G401 (cell line): Measurements from ENCODE around the gene STX8. TPM values are rescaled to one million over a fixed set of nuclear protein-coding genes. Genes with fewer than 3 reads are reported as not detected.
"Not testable (repeated sequence)": the region's sequence is repeated elsewhere in the genome, so short reads cannot be mapped to it uniquely, and the experiment has no call there.

ENCODE experiments used
- DNase-seq: peaks from one replicate; pipeline ENCODE4 v3.0.0-alpha.2; 2015; ENCODE audit warnings: low spot score
- in situ Hi-C: cut with HindIII; loops from 2 replicates; pipeline ENCODE4 v1.10.0; 2016; ENCODE audit warnings: low sequenced_read_pairs, mixed read lengths
- total RNA-seq: library from RNA; depleted of rRNA; stranded (reverse); fragments of >200 nt; shearing (Covaris generic); gene quantifications from 2 replicates; pipeline ENCODE4 v1.2.3, GENCODE V29; 2014

STX8 gene
- total RNA-seq, 1 experiment from 2014 or later: 95.8 TPM

DNA sequence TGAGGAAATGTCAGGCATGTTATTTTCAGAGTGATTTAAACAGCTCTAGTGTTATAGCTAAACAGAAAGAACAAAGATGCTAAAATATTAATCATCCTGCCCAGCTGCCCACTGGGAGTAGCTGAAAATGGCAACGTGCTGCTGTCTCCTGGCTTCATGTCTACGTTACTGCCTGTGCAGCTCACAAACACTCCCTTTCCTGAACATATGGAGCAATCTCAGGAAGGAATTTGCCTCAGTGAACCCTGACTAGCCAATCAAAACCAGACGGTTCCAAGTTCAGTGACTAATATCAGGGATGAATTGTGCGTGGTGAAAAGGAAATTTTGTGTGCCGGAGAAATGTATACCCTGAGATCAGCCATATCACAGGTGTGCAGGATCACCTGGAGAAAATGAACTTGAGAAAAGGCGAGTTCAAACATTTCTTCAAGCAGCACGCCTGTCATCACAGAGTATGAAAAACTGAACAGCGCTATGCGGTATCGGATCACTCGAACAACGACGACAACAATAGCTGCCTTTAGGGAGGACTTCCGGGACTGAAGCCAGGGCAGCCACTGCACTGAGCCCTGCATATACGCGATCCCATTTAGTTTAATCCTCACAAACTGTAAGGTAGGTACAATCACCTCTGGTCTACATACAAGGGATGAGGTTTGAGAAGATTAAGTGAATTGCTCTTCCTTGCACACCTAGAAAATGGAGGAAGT, 110.3 kb downstream of the STX8 start:
- DNase-seq: peak; percentile 12
- in situ Hi-C loops: no loop called here

DNA sequence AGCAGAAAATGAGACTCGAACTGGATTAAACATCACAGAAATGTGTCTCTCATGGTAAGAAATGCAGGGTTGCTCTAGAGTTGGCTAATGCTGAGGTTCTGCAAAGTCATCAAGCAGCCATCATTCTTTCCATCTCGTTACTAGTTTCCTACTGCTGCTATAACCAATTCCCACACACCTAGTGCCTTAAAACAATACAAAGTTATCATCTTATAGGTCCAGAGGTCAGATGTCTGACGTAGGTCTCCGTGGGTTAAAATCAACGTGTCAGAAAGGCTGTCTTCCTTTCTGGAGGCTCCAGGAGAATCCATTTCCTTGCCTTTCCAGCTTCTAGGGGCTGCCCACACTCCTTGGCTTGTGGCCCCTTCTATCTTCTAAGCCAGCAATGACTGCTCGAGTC, 118.6 kb downstream of the STX8 start:
- DNase-seq: no peak
- in situ Hi-C loops: no loop called here

DNA sequence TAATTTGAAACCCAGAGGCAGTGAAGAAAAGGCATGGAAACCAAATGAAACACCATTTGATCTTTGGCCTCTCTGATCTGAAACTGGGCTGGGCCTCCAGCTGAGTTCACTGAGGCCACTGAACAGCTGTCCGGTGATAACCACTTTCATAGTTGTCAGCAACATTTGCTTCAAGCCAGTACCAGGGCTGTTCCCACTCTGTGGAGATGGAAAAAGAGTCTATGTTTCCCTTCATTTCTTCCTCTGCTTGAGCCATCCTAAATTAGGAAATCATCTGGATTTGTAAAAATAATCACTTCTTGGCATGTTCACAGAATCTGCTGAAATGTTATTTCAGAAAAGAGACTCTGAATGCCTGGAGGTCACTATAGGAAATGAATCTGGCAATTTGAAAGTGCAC, 119.3 kb downstream of the STX8 start:
- DNase-seq: no peak
- in situ Hi-C loops: no loop called here

DNA sequence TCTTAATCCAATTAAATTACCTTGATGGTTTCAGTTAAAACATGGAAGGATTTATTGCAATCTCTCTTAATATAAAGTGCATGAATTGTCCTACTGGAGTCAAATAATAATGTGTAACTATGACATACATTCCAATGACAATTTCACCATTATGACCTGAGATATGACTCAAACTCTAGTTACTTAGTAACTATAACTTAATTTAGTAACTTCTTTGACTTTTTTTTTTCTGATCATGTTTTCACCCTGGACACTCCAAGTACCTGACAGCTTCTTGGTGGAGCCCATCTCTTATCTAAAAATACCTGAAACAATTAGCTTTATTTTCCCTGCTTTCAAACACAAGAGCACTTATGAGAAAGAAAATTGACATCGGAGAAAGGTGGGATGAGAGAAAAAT, 123.7 kb downstream of the STX8 start:
- in situ Hi-C loops: no loop called here
- DNase-seq: no peak

DNA sequence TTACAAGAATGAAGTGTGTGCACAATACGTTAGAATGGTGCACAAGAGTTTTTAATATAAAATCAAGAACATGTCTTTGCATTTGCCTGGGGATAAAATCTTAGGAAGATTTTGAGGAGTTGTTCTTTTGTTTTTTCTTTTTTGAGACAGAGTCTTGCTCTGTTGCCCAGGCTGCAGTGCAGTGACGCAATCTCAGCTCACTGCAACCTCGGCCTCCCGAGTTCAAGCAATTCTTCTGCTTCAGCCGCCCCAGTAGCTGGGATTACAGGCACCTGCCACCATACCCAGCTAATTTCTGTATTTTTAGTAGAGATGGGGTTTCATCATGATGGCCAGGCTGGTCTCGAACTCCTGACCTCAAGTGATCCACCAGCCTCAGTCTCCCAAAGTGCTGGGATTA, 128.3 kb downstream of the STX8 start:
- DNase-seq, in situ Hi-C loops: not testable (repeated sequence)

DNA sequence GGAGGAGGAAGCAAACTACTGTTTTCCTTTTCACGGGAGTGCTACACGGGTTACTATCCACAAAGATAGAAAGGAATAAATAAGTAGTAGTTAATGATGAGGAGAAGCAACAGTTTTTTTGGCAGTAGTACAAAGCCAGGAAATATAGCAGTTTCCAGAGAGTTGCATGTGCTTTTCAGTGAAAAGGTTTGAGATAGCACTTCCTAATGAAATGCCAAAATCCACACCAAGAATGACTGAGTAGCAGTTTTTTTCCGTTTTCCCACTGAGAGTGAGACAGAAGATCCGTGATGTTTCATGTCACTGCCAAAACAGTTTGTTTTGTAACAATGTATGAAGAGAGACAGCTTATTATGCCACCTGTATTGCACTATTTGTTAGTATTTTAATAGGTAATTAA, 129.1 kb downstream of the STX8 start:
- in situ Hi-C loops: no loop called here

DNA sequence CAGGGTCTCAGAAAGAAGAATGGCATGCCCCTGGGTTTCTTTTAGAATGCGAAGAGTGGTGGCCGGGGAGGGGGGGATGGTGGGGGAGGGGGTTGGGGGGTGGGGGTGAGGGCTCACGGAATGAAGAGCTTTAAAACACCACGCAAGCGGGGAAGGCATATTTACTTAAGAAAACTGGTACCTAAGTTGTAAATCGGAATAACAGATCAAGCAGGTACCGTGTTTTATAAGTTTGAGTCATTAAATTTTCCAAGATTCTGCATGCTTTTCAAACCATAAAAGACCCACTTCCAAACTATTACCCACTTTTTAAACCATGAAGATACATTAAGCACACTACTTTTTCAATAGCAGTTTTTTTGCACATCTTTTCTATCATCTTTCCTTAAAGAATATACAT, 130.2 kb downstream of the STX8 start:
- no peak for DNase-seq
- in situ Hi-C loops: no loop called here

More for the DNA sequence above, 129.1 kb downstream of the STX8 start:
- DNase-seq: no peak

DNA sequence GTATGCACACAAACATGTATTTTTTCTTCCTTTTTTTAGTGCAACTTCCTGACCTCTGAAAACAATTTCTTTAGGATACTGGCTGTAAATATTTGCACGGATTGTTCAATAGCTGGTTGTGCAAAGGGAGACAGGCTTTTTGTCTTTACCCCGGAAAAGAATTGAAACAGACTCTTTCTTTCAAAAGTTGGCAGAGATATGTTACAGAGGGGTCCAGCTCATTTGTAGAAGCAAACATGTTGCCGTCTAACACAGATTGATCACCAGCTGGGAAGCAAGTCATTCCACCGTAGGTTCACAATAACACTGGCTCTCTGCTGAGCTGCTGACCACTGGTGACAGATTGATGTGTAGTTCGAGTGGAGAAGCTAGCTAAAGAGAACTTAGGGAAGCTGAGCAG, 130.9 kb downstream of the STX8 start:
- DNase-seq: no peak
- in situ Hi-C loops: no loop called here

DNA sequence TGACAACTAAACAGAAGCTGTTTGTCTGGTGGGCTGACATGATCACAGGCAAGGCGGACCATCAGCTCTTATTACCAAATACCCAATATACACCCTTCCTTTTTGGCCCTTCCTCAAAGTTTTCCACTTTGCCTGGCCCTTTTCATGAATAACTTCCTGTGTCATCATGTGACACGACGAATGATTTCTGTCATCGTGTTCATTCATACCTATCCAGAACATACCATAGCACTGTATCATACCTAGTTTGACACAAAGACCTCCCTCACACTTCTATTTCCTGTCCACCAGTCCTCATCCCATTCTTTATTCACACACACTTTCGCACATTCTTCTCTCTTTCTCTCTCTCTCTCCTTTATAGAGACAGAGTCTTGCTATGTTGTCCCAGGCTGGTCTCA, 131.8 kb downstream of the STX8 start:
- in situ Hi-C loops: no loop called here
- DNase-seq: no peak

DNA sequence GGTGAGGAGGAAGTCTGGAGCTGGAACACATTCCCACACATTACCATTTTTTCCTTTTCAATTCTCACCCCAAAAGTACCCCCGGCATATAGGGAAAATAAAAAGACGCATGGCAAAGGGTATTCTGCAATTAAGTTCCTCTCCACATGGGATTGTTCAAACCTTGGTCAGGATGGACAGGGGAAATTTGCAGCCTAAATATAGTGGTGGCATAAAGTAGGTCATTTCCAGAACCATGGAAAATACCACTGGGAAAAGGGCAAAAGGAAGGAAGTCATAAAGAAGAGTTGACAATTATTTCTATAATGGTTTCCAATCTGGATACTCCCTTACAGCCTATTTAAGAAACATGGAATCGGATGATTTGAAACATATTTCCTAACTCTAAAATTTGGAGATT, 135.8 kb downstream of the STX8 start:
- DNase-seq: no peak
- in situ Hi-C loops: no loop called here

DNA sequence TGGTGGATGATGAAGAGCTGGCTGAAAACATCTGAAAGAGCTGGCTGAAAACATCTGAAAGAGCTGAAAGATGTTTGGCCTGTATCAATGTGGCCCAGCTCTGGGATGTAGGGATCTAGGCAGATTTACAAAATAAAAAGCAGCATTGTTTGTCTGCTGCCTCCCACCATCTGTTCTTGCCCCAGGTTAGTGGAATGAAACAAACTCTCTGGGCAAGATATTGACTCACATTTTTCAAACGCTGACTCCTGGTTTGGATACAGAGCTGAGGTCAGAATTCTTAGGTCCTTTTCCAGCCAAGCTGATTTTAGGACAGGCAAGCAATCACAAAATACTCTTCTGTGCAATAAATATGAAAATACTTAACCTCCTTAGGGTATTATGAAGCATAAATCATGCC, 139.0 kb downstream of the STX8 start:
- DNase-seq: no peak
- in situ Hi-C loops: no loop called here

DNA sequence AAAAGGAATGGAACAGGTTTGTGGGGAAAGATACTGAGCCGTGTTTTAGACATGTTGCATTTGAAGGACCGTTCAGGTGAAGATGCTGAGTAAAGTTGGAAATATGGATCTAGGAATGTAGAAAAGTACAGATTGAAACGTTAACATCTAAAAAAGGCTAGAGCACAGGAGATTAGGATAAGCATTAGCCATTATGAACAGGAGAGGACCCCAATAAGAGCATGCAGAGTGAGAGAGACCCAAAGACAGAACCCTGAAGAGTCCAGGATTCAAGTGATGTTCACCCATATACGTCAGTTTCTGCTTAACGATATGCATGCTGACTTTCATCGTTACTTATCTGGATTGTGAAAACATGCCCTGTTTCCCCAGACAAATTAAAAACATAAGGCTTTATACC, 140.5 kb downstream of the STX8 start:
- in situ Hi-C loops: no loop called here

DNA sequence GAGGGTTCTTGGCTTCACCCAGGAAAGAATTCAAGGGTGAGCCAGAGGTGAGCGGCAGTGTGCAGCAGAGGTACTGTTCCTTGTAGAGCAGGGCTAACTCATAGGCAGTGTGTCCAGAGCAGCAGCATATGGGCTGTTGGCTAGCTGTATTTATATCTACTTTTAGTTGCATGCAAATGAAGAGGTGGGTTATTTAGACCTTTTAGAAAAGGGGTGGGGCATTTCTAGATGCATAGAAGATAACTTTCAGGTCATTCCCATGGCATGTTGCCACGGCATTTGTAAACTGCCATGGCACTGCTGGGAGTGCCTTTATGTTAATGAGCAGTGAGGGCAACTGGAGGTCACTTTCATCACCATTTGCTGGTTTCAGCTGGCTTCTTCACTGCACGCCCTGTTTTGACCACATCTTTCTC, 141.0 kb downstream of the STX8 start:
- DNase-seq: no peak
- in situ Hi-C loops: no loop called here

More for the DNA sequence above, 140.5 kb downstream of the STX8 start:
- no peak for DNase-seq

DNA sequence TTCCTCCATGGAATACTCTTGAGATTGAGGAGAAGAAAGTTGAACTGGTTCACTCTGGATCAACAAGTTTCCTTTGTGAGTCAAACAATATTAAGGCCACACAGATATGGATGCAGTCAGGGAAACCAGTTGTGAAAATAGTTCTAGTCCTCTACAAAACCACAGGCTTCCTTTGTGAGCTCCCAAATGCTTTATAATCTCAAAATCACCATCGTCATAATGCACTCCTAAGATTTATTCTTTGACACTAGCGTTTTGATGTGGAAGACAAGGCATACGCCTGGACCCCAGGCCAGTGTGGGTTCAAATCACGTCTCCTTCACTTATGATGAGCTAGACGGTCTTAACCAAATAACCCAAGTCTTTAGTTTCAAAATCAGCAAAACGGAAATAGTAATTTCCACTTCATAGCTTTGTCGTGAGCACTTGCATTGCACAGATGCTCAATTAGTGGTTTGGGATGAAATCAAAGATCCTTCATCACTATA, 142.6 kb downstream of the STX8 start:
- in situ Hi-C loops: no loop called here

DNA sequence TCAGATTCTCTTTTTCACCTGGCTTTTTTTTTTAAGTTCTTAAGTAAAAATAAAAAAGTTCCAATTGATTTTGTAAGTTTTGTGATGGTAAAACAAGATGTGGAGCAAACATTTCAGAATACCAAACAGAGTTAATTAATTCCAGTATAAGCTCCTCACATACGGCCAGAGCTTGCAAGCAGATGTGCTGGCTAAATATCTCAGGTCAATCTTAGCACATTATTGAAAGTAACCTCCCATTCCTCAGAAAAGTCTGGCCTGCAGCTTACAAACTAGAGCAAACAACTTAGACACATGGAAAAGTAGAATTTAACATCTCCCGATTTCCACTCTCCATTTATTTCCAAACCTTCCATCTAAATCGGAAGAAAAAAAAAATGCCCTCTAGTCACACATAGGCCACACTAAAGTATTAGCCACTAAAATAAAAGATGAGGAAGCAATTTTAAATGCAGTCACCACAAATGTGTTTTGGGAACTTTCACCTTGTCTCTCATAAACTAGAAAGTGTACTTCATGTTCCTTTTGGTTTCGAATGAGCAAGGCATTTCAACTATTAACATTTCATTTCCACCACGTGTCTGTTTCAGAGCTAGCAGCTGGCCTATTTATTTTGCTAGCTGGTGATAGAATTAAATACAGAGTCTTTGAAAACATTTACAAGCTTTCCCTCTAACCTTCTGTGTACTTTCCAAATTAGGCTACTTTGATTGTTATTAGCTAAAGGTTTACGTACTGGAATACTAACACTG, 143.3 kb downstream of the STX8 start:
- in situ Hi-C loops: no loop called here
- no peak for DNase-seq

More for the DNA sequence above, 142.6 kb downstream of the STX8 start:
- no peak for DNase-seq

DNA sequence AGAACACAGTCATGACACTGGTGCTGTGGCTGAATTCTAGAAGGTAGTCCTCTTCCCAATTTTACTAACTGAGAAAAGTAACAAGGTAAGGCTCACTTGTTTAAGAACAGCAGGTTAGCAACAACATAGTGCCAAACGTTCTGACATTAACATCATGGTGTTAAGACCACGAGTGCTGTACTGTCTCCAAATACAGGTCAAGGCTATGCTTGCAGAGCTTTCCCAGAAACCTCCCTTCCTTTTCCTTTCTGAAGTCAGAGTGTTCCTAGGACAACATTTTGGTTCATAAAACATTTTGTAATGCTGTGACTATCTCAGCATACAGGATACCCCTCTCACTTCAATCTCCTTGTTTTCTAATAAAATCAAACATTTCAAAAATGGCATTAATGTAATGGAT, 144.0 kb downstream of the STX8 start:
- in situ Hi-C loops: no loop called here
- DNase-seq: no peak

DNA sequence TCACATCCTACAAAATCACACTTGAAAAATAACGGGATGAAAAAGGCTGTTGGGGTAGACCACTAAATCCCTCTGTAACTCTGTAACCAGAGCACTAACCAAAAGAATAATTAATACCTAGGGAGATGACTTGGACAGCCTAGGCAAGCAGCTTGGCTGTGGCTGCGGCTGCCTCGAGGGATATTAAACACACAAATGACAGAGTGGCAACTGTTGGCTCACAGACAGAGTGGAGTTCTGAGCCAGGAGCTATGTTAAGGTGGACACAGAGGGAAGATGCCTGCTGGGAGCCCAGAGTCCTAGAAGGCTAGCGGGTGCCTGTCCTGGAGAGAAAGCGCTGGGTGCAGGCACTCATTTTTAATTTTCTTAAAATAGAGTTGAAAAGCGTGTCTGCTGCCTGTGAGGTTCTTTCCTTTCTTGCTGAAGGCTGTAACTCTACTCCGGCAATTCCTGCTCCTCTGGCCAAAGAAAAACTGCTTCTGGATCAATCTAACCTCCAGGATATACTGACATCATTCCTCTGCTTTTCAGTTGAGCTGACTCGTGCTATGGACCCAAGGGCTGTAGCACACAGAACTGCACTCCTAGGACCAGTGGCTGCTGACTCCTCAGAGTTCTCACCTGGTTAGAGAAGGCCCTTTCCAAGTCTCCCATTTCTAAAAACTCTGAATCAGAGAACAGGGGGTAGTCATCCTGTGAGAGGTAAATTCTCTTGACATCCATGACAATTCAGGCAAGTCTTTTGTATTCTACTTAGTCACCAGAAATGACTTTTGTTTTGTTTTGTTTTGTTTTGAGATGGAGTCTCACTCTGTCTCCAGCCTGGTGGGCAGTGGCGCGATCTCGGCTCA, 147.9 kb downstream of the STX8 start:
- in situ Hi-C loops: no loop called here
- DNase-seq: peak; percentile 48

DNA sequence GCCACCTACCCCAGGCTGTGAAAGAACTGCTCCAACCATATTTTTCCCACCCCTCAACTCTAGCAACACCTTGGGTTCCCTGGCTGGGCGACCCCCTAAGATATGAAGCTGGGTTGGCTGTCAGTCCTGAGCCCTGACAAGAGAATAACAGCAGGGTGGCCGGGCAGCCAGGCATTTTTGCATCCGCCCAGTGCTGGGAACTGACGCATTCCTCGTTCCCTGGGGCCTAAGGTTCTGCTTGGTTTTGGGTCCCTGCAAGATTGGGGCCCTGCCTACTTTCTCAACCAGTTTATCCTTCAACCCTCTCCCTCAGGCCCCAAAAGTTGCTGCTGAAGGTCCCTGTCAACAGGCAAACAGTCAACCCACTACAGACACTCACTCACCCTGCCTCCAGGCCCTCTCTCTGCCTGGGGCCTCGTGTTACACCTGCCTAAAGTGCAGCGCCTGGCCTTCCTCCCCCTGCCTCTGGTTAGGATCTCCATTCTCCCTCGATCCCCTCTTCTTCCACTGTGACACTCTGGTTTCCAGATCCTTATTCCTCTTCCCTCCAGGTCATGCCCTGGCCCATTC, 151.5 kb downstream of the STX8 start:
- no peak for DNase-seq
- in situ Hi-C loops: no loop called here

DNA sequence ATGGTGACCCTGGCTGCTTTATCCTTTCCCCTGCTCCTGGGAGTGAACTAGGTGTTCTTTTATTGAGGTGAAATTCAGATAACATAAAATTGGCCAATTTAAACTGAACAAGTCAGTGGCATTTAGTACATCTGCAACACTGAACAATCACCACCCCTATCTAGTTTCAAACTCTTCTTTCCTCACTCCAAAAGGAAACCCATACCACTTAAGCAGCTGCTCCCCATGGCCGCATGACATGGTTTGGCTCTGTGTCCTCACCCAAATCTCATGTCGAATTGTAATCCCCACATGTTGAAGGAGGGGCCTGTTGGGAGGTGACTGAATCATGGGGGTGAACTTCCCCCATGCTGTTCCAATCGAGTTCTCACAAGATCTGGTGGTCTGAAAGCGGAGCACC, 154.1 kb downstream of the STX8 start:
- no peak for DNase-seq
- in situ Hi-C loops: no loop called here
